Neural progenitor cell (in vitro differentiated cells): ENCODE results near the gene BNIP1. TPM values are rescaled to one million over a fixed set of nuclear protein-coding genes. Genes with fewer than 3 reads are reported as not detected.
A peak's percentile ranks its signal among the peaks of the same experiment; 100 is the strongest.

Experiments used
- DNase-seq: peaks from one replicate; pipeline ENCODE4 v3.0.0-alpha.2; 2016; ENCODE audit warnings: low spot score
- H2AFZ ChIP-seq: fragments of 200-600 bp; sonication (generic); replicated peaks from 2 replicates; pipeline ENCODE4 v1.6.1; 2016; ENCODE audit warnings: antibody characterized with exemption
- H3F3A ChIP-seq: fragments of 200-600 bp; sonication (generic); 2 replicates; pipeline ENCODE4 v1.6.1; 2016; ENCODE audit warnings: antibody characterized with exemption, low read depth
- H3K27ac ChIP-seq: fragments of 200-600 bp; sonication (generic); 2 replicates; pipeline ENCODE4 v1.5.1; 2016; ENCODE audit warnings: mild to moderate bottlenecking
- H3K27me3 ChIP-seq: fragments of 200-600 bp; sonication (generic); 2 replicates; pipeline ENCODE4 v1.6.1; 2016; ENCODE audit warnings: mild to moderate bottlenecking, moderate library complexity
- H3K36me3 ChIP-seq: fragments of 200-600 bp; sonication (generic); 2 replicates; pipeline ENCODE4 v1.5.1; 2016
- H3K4me1 ChIP-seq: fragments of 200-600 bp; sonication (generic); 2 replicates; pipeline ENCODE4 v1.6.1; 2016; ENCODE audit warnings: mixed run types
- H3K4me2 ChIP-seq: fragments of 200-600 bp; sonication (generic); 2 replicates; pipeline ENCODE4 v1.6.1; 2016
- H3K4me3 ChIP-seq: fragments of 200-600 bp; sonication (generic); 2 replicates; pipeline ENCODE4 v1.5.1; 2016
- H3K79me2 ChIP-seq: fragments of 200-600 bp; sonication (generic); 2 replicates; pipeline ENCODE4 v1.6.1; 2016; ENCODE audit warnings: low read depth
- H3K9ac ChIP-seq: fragments of 200-600 bp; sonication (generic); 2 replicates; pipeline ENCODE4 v1.6.1; 2016
- H3K9me3 ChIP-seq: fragments of 200-600 bp; sonication (generic); 2 replicates; pipeline ENCODE4 v1.5.1; 2016; ENCODE audit warnings: low read depth
- H4K20me1 ChIP-seq: fragments of 200-600 bp; sonication (generic); 2 replicates; pipeline ENCODE4 v1.6.1; 2016; ENCODE audit warnings: low read depth
- H3K27ac Mint-ChIP-seq: 3 replicates; pipeline ENCODE4 v1.8.0; 2021; ENCODE audit warnings: mixed read lengths
- H3K27me3 Mint-ChIP-seq: 2 replicates; pipeline ENCODE4 v1.8.0; 2022; ENCODE audit warnings: low read depth, mild to moderate bottlenecking, inconsistent platforms, moderate library complexity, mixed read lengths; ENCODE audit not compliant: insufficient read depth
- H3K36me3 Mint-ChIP-seq: 3 replicates; pipeline ENCODE4 v1.8.0; 2021; ENCODE audit warnings: mixed read lengths
- H3K4me1 Mint-ChIP-seq: 3 replicates; pipeline ENCODE4 v1.8.0; 2021; ENCODE audit warnings: mixed read lengths
- H3K4me3 Mint-ChIP-seq: 3 replicates; pipeline ENCODE4 v1.8.0; 2021; ENCODE audit warnings: mild to moderate bottlenecking, moderate library complexity, mixed read lengths
- H3K9me3 Mint-ChIP-seq: 3 replicates; pipeline ENCODE4 v1.8.0; 2020; ENCODE audit warnings: mixed read lengths
- EZH2 ChIP-seq: fragments of 200-600 bp; sonication (generic); IDR thresholded peaks from 2 replicates; pipeline ENCODE4 v1.6.1; 2017; ENCODE audit warnings: antibody characterized with exemption, mild to moderate bottlenecking, moderate library complexity
- EZH2phosphoT487 ChIP-seq: fragments of 200-600 bp; sonication (generic); IDR thresholded peaks from 2 replicates; pipeline ENCODE4 v1.6.1; 2017; ENCODE audit warnings: antibody characterized with exemption
- total RNA-seq: library from RNA; depleted of rRNA; stranded (reverse); fragments of >200 nt; gene quantifications from 2 replicates; pipeline ENCODE4 v1.2.3, GENCODE V29; 2015; ENCODE audit warnings: low replicate concordance
- TF ChIP-seq, protein P1 (sequence below): fragments of 200-600 bp; sonication (generic); IDR thresholded peaks from 2 replicates; pipeline ENCODE4 v1.5.1; 2017; ENCODE audit warnings: antibody characterized with exemption, mild to moderate bottlenecking

The BNIP1 gene
- total RNA-seq, 1 donor from 2014 or later = 15.0 TPM

DNA sequence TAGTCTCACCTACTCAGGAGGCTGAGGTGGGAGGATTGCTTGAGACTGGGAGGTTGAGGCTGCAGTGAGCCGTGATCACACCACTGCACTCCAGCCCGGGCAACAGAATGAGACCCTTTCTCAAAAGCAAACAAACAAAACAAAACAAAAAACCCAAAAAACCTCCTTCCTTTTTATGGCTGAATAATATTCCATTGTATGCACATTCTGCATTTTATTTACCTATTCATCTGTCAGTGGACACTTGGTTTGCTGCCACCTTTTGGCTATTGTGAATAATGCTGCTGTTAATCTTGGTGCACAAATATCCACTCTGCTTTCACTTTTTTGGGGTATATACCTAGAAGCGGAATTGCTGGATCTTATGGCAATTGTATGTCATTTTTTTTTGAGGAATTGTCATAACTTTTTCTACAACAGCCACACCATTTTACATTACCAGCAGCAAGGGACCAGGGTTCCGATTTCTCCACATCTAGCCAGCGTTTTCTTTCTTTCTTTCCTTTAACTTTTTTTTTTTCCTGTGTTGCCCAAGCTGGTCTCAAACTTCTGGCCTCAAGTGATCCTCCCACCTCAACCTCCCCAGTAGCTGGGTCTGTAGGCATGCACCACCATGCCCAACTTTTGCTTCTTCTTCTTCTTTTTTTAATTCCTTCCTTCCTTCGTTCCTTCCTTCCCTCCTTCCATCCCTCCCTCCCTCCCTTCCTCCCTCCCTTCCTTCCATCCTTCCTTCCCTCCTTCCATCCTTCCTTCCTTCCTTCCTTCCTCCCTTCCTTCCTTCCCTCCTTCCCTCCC is 60.1 kb downstream of the BNIP1 start:
- H3F3A ChIP-seq = no peaks in the 10 kb centered on the region
- H3K9ac ChIP-seq = no peak overlapping the region
- TF ChIP-seq, protein P1, sequence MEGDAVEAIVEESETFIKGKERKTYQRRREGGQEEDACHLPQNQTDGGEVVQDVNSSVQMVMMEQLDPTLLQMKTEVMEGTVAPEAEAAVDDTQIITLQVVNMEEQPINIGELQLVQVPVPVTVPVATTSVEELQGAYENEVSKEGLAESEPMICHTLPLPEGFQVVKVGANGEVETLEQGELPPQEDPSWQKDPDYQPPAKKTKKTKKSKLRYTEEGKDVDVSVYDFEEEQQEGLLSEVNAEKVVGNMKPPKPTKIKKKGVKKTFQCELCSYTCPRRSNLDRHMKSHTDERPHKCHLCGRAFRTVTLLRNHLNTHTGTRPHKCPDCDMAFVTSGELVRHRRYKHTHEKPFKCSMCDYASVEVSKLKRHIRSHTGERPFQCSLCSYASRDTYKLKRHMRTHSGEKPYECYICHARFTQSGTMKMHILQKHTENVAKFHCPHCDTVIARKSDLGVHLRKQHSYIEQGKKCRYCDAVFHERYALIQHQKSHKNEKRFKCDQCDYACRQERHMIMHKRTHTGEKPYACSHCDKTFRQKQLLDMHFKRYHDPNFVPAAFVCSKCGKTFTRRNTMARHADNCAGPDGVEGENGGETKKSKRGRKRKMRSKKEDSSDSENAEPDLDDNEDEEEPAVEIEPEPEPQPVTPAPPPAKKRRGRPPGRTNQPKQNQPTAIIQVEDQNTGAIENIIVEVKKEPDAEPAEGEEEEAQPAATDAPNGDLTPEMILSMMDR = peak; percentile 59
- no peak for TF ChIP-seq EZH2phosphoT487
- Mint-ChIP-seq H3K4me3 (no peak overlapping the region), H3K27me3 (peaks cover 20% of the 10 kb centered on the region), H3K9me3 (peaks cover 4% of the 10 kb centered on the region), H3K4me1 (peaks cover 5% of the 10 kb centered on the region), H3K27ac (no peak overlapping the region), H3K36me3 (no peaks in the 10 kb centered on the region)
- no peak for DNase-seq
- H3K27me3 ChIP-seq = peaks cover 43% of the 10 kb centered on the region
- H2AFZ ChIP-seq = no peak overlapping the region
- H3K36me3 ChIP-seq = no peaks in the 10 kb centered on the region
- H3K4me1 ChIP-seq = peaks cover 5% of the 10 kb centered on the region
- H3K79me2 ChIP-seq = no peaks in the 10 kb centered on the region
- H3K4me2 ChIP-seq = no peak overlapping the region
- no peaks in the 10 kb centered on the region for H4K20me1 ChIP-seq
- no peak overlapping the region for H3K4me3 ChIP-seq
- no peaks in the 10 kb centered on the region for H3K9me3 ChIP-seq
- H3K27ac ChIP-seq = no peak overlapping the region

DNA sequence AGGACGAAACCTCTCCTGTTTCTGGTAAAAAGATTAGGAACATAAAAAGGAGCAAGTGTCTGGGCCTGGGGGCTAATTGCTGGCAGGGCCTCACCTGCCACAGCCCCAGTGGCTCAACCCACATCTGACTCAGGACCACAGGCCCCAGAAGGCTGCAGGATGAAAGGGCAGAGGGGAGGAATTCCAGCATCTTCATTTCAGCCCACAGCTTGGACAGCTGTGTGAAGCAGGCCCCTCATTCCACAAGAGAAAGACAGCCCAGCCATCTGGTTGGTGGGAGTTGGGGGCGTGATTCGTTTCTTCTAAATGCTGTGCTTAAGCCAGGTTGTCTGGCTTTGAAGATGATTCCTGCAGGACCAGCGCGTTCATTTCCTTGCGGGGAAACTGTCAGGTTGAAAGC is 61.6 kb downstream of the BNIP1 start:
- Histone ChIP-seq H3K27ac (no peak overlapping the region), H3K36me3 (no peaks in the 10 kb centered on the region), H3K4me1 (peaks cover 5% of the 10 kb centered on the region), H3K79me2 (no peaks in the 10 kb centered on the region), H3K4me3 (no peak overlapping the region), H2AFZ (no peak overlapping the region), H4K20me1 (no peaks in the 10 kb centered on the region), H3K9me3 (no peaks in the 10 kb centered on the region), H3F3A (no peaks in the 10 kb centered on the region), H3K27me3 (peaks cover 43% of the 10 kb centered on the region), H3K9ac (no peak overlapping the region), H3K4me2 (no peak overlapping the region)
- no peak for DNase-seq
- Mint-ChIP-seq H3K4me3 (no peak overlapping the region), H3K9me3 (no peaks in the 10 kb centered on the region), H3K4me1 (peaks cover 5% of the 10 kb centered on the region), H3K36me3 (no peaks in the 10 kb centered on the region), H3K27ac (no peak overlapping the region), H3K27me3 (peaks cover 20% of the 10 kb centered on the region)
- TF ChIP-seq EZH2 (no peak), EZH2phosphoT487 (no peak)
- TF ChIP-seq, protein P1 = no peak

DNA sequence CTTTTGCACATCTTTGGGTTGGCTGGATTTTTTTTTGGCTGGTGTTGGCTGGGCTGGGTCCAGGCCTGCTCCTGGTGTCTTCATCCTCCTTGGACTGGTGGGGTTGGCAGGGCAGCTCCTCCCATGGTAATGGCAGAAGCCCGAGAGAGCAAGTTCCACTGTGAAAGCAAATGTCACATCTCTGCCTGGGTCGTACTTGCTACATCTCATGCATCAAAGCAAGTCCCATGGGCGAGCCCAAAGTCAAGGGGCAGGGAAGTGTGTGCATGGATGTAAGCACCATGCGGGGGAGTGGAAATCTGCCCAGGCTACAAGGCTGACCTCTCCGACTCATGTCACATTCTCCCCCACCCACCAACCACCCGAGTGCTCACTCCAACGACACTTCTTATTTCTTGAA is 64.0 kb downstream of the BNIP1 start:
- no peaks in the 10 kb centered on the region for H3F3A ChIP-seq
- no peak overlapping the region for H3K4me3 ChIP-seq
- H3K27ac Mint-ChIP-seq = no peak overlapping the region
- H3K79me2 ChIP-seq = no peaks in the 10 kb centered on the region
- peaks cover 23% of the 10 kb centered on the region for H3K27me3 Mint-ChIP-seq
- no peaks in the 10 kb centered on the region for H4K20me1 ChIP-seq
- H3K27ac ChIP-seq = no peak overlapping the region
- H3K4me1 ChIP-seq = no peaks in the 10 kb centered on the region
- TF ChIP-seq EZH2 = no peak
- TF ChIP-seq EZH2phosphoT487 = no peak
- H3K27me3 ChIP-seq = peaks cover 25% of the 10 kb centered on the region
- H3K36me3 ChIP-seq = no peaks in the 10 kb centered on the region
- no peak overlapping the region for H3K9ac ChIP-seq
- no peaks in the 10 kb centered on the region for H3K9me3 ChIP-seq
- no peaks in the 10 kb centered on the region for H3K36me3 Mint-ChIP-seq
- H2AFZ ChIP-seq = no peak overlapping the region
- H3K4me2 ChIP-seq = no peak overlapping the region
- H3K4me3 Mint-ChIP-seq = no peak overlapping the region
- H3K4me1 Mint-ChIP-seq = no peaks in the 10 kb centered on the region
- no peak for DNase-seq
- no peaks in the 10 kb centered on the region for H3K9me3 Mint-ChIP-seq

DNA sequence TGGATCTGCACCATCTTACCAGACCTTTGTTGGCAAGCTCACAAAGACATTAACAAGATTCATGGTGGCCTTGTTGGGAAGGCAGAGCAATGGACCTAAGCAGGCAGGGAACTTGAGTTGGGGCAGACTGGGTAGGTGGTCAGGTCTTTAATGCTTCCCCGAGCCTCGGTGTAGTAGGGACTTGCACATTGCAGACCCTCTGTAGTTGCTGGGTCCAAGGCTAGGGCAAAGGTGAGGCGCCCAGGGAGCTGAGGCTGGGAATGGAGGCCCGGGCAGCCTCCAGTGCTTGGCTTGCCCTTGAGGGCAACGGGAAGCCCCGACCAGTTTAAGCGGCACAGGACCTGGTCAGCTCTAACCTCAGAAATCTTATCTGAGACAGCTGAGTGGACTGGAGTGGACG is 66.5 kb downstream of the BNIP1 start:
- Mint-ChIP-seq H3K36me3 (no peaks in the 10 kb centered on the region), H3K4me3 (no peak overlapping the region), H3K4me1 (no peaks in the 10 kb centered on the region), H3K27ac (no peak overlapping the region), H3K27me3 (peaks cover 22% of the 10 kb centered on the region), H3K9me3 (no peaks in the 10 kb centered on the region)
- Histone ChIP-seq H3K27me3 (peaks cover 27% of the 10 kb centered on the region), H3K4me3 (no peak overlapping the region), H3K4me2 (no peak overlapping the region), H3K4me1 (no peaks in the 10 kb centered on the region), H3K9ac (no peak overlapping the region), H4K20me1 (no peaks in the 10 kb centered on the region), H3K79me2 (no peaks in the 10 kb centered on the region), H3K27ac (no peak overlapping the region), H3K36me3 (no peaks in the 10 kb centered on the region), H3K9me3 (no peaks in the 10 kb centered on the region), H2AFZ (no peak overlapping the region), H3F3A (no peaks in the 10 kb centered on the region)
- no peak for DNase-seq
- TF ChIP-seq EZH2 (no peak), EZH2phosphoT487 (no peak)
- TF ChIP-seq, protein P1 = no peak
